Lower lobe of right lung (tissue), 2 donors: ENCODE data around the gene DOCK3. TPM values are rescaled to one million over a fixed set of nuclear protein-coding genes. Genes with fewer than 3 reads are reported as not detected.

Source experiments
- ATAC-seq, 2 donors: fragments of 200-7000 bp; cut with Tn5 transposase; one replicate each; pipeline ENCODE4 v1.9.1; 2020 to 2022; ENCODE audit warnings: mild to moderate bottlenecking in 2 of 2, moderate library complexity in 2 of 2
- DNase-seq: peaks from one replicate; pipeline ENCODE4 v3.0.0-alpha.2; 2020
- H3K27ac ChIP-seq: fragments of 200-600 bp; one replicate; pipeline ENCODE4 v1.8.0; 2022
- H3K27me3 ChIP-seq: fragments of 200-600 bp; one replicate; pipeline ENCODE4 v1.8.0; 2022; ENCODE audit warnings: low read depth
- H3K36me3 ChIP-seq: fragments of 200-600 bp; one replicate; pipeline ENCODE4 v1.8.0; 2022; ENCODE audit warnings: mild to moderate bottlenecking
- H3K4me1 ChIP-seq: fragments of 200-600 bp; one replicate; pipeline ENCODE4 v1.8.0; 2022
- H3K4me3 ChIP-seq: fragments of 200-600 bp; one replicate; pipeline ENCODE4 v1.8.0; 2022; ENCODE audit warnings: mild to moderate bottlenecking
- H3K9me3 ChIP-seq: fragments of 200-600 bp; one replicate; pipeline ENCODE4 v1.8.0; 2022
- intact Hi-C: fragments of 100-400 bp; cut with DNase I; formaldehyde crosslinking; loops from one replicate; pipeline ENCODE4 v1.11.0; 2022
- total RNA-seq: library from RNA; stranded (reverse); fragmentation: NEBNext Ultra II Directional; extraction: Animal tissue kit (Norgen Biotek cat#: 25700); gene quantifications from one replicate; pipeline ENCODE4 v1.2.1, GENCODE V29; 2021
- TF ChIP-seq, protein P1 (sequence below): fragments of 200-600 bp; IDR thresholded peaks from one replicate; pipeline ENCODE4 v1.8.0; 2022; ENCODE audit warnings: antibody characterized with exemption, mild to moderate bottlenecking
- donor health status: DM: no; HTN: yes; CAD: no; lungs with severe emphysema.

The DOCK3 gene
- total RNA-seq, 1 donor from 2014 or later = 1.5 TPM

DNA sequence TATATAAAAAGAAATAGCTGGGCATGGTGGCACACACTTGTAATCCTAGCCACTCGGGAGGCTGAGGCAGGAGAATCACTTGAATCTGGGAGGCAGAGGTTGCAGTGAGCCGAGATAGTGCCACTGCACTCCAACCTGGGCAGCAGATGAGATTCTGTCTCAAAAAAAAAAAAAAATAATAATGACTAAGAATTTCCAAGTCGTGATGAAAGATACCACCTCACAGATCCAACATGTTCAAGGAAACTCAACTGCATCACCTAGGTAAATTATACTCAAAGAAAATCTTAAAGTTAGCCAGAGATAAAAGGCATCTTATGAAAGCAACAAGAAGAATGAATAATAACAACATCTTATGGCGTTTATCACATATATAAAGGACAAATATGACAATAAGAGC lies 50.1 kb downstream of the DOCK3 start:
- Histone ChIP-seq H3K4me1 (no peaks in the 10 kb centered on the region), H3K4me3 (no peak overlapping the region), H3K27ac (no peak overlapping the region), H3K36me3 (no peaks in the 10 kb centered on the region), H3K27me3 (no peaks in the 10 kb centered on the region), H3K9me3 (no peaks in the 10 kb centered on the region)
- TF ChIP-seq, protein P1, sequence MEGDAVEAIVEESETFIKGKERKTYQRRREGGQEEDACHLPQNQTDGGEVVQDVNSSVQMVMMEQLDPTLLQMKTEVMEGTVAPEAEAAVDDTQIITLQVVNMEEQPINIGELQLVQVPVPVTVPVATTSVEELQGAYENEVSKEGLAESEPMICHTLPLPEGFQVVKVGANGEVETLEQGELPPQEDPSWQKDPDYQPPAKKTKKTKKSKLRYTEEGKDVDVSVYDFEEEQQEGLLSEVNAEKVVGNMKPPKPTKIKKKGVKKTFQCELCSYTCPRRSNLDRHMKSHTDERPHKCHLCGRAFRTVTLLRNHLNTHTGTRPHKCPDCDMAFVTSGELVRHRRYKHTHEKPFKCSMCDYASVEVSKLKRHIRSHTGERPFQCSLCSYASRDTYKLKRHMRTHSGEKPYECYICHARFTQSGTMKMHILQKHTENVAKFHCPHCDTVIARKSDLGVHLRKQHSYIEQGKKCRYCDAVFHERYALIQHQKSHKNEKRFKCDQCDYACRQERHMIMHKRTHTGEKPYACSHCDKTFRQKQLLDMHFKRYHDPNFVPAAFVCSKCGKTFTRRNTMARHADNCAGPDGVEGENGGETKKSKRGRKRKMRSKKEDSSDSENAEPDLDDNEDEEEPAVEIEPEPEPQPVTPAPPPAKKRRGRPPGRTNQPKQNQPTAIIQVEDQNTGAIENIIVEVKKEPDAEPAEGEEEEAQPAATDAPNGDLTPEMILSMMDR = no peak
- no peak for DNase-seq
- intact Hi-C loops = no loop called here
- ATAC-seq = no peak

DNA sequence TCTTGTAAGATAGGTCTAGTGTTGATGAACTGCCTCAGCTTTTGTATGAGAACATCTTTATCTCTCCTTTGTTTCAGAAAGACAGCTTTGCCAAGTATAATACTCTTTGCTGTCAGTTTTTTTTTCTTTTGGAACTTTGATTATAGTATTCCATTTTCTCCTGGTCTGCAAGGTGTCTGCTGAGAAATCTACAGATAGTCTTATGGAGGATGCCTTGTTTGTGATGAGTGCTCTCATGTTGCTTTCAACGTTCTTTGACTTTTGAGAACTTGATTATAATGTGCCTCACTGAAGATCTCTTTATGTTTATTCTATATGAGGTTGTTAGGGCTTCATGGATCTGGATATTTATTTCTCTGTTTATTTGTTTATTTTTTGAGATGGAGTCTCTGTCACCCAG lies 60.3 kb downstream of the DOCK3 start:
- no peaks in the 10 kb centered on the region for H3K36me3 ChIP-seq
- TF ChIP-seq, protein P1 = no peak
- no peak overlapping the region for H3K27ac ChIP-seq
- no peak overlapping the region for H3K4me3 ChIP-seq
- H3K27me3 ChIP-seq = no peaks in the 10 kb centered on the region
- no peak for DNase-seq
- intact Hi-C loops = no loop called here
- no peak for ATAC-seq
- H3K9me3 ChIP-seq = peaks cover 10% of the 10 kb centered on the region
- no peaks in the 10 kb centered on the region for H3K4me1 ChIP-seq

DNA sequence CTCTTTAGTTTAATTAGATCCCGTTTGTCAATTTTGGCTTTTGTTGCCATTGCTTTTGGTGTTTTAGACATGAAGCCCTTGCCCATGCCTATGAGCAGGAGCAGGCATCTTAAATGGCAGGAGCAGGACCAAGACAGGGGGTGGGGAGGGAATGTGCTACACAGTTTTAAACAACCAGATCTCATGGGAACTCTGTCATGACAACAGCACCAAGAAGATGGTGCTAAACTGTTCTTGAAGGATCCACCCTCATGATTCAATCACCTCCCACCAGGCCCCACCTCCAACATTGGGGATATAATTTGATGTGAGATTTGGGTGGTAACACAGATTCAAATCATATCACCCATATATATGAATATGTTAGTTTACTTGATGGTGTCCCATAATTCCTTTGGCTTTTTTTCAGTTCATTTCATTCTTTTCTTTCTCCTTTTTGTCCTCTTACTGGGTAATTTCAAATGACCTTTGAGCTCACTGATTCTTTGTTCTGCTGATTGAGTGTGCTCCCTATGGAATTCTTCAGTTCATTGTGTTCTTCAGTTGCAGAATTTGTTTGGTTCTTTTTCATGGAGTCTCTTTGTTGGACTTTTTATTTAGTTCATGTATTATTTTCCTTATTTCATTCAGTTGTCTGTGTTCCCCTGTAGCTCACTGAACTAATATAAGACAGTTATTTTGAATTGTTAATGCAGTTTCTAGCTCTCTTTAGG lies 62.6 kb downstream of the DOCK3 start:
- intact Hi-C loops = no loop called here
- ATAC-seq = no peak

DNA sequence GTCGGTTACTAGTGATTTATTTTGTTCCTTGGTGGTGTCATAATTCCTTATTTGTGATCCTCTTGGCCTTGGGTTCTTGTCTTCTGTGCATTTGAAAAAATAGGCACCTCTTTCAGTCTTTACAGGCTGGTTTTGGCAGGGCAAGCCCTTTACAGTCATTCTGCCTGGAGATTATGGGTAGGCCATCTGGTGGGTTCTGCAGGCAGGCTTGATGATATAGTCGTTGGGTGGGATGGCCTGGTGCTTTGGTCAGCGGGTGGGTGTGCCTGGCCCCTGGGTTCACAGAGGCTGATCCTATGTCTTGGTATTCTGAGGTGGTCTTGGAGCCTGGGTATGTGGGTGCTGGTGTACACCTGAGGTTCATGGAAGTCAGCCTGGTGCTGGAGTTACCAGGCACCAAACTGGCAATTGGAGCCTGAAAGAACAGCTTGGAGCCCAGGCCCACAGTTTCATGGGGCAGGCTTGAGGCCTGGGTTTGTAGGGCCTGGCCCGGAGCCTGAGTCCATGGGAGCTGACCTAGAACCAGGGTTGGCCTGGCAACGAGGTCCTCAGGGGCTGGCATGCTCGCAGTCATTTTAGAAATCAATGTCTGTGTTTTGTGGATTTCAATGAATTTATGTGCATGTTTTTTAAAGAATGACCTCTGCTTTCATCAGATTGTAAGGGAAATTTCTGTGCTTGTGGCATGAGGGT lies 63.3 kb downstream of the DOCK3 start:
- Histone ChIP-seq H3K36me3 (no peaks in the 10 kb centered on the region), H3K4me1 (no peaks in the 10 kb centered on the region), H3K4me3 (no peak overlapping the region), H3K9me3 (peaks cover 10% of the 10 kb centered on the region), H3K27me3 (no peaks in the 10 kb centered on the region), H3K27ac (no peak overlapping the region)
- peak in 1 of 2 donors; percentile 15 for ATAC-seq
- intact Hi-C loops = no loop called here
- no peak for DNase-seq
- TF ChIP-seq, protein P1 = no peak

More for the DNA sequence above, 62.6 kb downstream of the DOCK3 start:
- Histone ChIP-seq H3K27ac (no peak overlapping the region), H3K4me3 (no peak overlapping the region), H3K9me3 (peaks cover 10% of the 10 kb centered on the region), H3K27me3 (no peaks in the 10 kb centered on the region), H3K36me3 (no peaks in the 10 kb centered on the region), H3K4me1 (no peaks in the 10 kb centered on the region)
- TF ChIP-seq, protein P1 = no peak
- no peak for DNase-seq

DNA sequence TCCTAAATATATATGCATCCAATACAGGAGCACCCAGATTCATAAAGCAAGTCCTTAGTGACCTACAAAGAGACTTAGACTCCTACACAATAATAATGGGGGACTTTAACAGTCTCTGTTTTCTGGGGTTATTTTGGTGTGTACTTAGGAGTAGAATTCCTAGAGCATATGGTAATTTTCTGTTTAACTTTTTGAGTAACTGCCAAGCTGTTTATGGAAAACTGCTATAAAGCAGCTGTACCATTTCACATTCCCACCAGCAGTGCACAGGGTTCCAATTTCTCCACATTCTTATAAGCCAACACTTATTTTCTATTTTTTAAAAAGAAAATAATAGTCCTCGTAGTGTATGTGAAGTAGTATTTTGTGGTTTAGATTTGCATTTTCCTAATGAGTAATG lies 68.9 kb downstream of the DOCK3 start:
- H3K4me1 ChIP-seq = no peaks in the 10 kb centered on the region
- no peak for DNase-seq
- intact Hi-C loops = no loop called here

More for the DNA sequence above, 68.9 kb downstream of the DOCK3 start:
- Histone ChIP-seq H3K36me3 (no peaks in the 10 kb centered on the region), H3K27me3 (no peaks in the 10 kb centered on the region), H3K9me3 (no peaks in the 10 kb centered on the region), H3K27ac (no peak overlapping the region), H3K4me3 (no peak overlapping the region)
- ATAC-seq = no peak
- TF ChIP-seq, protein P1 = no peak
